Stimulated activated CD8-positive, alpha-beta memory T cell treated with anti-CD3 and anti-CD28 coated beads, Interleukin-4, amount 100 ng/mL, for 48 hours (primary cell): ENCODE data around the gene PLXNA2.

ENCODE experiments used
- DNase-seq: peaks from one replicate; pipeline ENCODE4 v3.0.0-alpha.2; 2020

Gene PLXNA2

GRCh38 chr1:207990455-207990854 lies 253.7 kb downstream of the PLXNA2 start:
- DNase-seq, result no peak

GRCh38 chr1:207988326-207989165 lies 255.6 kb downstream of the PLXNA2 start:
- no peak for DNase-seq

GRCh38 chr1:207987164-207987563 lies 257.0 kb downstream of the PLXNA2 start:
- no peak for DNase-seq

GRCh38 chr1:207985996-207986395 lies 258.2 kb downstream of the PLXNA2 start:
- no peak for DNase-seq

GRCh38 chr1:207984831-207985572 lies 259.2 kb downstream of the PLXNA2 start:
- no peak for DNase-seq

GRCh38 chr1:207983044-207983635 lies 261.0 kb downstream of the PLXNA2 start:
- DNase-seq, result no peak

GRCh38 chr1:207981976-207982375 lies 262.2 kb downstream of the PLXNA2 start:
- DNase-seq, result no peak

GRCh38 chr1:207978441-207978840 lies 265.7 kb downstream of the PLXNA2 start:
- DNase-seq, result no peak

GRCh38 chr1:207977876-207978275 lies 266.3 kb downstream of the PLXNA2 start:
- no peak for DNase-seq

GRCh38 chr1:207973898-207974568 lies 270.2 kb downstream of the PLXNA2 start:
- no peak for DNase-seq

GRCh38 chr1:207972337-207972736 lies 271.8 kb downstream of the PLXNA2 start:
- no peak for DNase-seq
